Measurements from ENCODE around the gene PKD1L1.

DNA sequence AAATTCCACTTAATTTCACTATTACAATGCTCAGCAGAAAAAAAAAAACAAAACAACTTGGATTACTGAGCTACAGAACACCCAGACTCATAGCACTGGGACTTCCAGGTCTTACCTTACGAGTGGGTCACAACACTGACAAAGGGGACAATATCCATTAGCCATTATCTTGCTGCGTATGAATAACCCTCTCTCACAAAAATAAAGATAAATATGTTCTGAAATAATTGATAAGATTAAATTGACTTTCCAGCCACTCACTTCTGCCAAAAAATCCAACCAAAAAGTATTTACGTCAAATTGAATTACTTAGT lies 128.7 kb downstream of the PKD1L1 start:
- TF ChIP-seq, protein P1, sequence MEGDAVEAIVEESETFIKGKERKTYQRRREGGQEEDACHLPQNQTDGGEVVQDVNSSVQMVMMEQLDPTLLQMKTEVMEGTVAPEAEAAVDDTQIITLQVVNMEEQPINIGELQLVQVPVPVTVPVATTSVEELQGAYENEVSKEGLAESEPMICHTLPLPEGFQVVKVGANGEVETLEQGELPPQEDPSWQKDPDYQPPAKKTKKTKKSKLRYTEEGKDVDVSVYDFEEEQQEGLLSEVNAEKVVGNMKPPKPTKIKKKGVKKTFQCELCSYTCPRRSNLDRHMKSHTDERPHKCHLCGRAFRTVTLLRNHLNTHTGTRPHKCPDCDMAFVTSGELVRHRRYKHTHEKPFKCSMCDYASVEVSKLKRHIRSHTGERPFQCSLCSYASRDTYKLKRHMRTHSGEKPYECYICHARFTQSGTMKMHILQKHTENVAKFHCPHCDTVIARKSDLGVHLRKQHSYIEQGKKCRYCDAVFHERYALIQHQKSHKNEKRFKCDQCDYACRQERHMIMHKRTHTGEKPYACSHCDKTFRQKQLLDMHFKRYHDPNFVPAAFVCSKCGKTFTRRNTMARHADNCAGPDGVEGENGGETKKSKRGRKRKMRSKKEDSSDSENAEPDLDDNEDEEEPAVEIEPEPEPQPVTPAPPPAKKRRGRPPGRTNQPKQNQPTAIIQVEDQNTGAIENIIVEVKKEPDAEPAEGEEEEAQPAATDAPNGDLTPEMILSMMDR (optimal IDR thresholded peaks at IDR 0.05 in 1 of 3, IDR thresholded peaks at IDR 0.05 in 1 of 3, conservative IDR thresholded peaks at IDR 0.05 in 1 of 3; ENCODE audit: extremely low read depth in 1 of 3, insufficient read depth in 2 of 3, low read length in 3 of 3), result no peak
- no peak for TF ChIP-seq EZH2 (IDR thresholded peaks at IDR 0.05; ENCODE audit: low read length)
